GM19455 (cell line): ENCODE data around the gene GLRA2.

Experiments
- ATAC-seq: cut with Tn5 transposase; IDR thresholded peaks from one replicate; pipeline ENCODE4 v1.9.1; 2021; ENCODE audit not compliant: unreplicated experiment

The GLRA2 gene

DNA sequence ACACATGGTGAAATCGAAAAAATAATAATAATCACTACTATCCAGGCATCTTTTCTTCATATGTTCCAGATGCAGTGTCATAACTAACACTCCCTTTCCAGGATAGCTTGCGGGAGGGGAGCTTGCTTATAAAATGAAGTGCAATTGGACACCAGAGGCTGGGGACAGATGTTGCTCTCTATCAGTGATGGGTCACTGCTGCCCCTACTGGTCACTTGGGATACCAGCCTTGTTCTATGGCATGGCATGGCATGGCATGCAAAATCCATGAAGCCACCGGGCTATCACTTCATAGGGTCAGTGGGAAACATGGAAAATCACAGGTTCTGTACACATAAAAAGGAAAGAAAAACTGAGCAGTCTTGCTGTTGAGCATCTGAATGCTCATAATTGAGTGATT is 168.1 kb downstream of the GLRA2 start:
- no peak for ATAC-seq

DNA sequence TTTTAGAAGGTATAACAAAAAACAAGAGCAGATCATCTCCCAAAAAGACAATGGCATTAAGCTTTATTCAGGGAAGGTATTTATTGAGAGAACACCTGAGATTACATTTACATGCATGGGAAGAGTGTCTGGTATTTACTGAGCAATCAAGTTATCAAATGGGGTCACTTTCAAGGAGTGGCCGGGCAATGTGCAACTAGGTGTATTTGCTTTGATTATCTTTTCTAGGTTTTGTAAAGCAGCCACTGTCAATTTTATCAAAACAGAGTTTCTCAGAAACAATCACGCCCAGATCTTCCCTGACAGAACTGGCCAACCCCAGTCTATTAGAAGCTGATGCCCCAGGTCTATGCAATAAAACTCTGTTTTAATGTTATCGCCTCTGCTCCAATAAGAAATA is 169.5 kb downstream of the GLRA2 start:
- ATAC-seq = no peak

DNA sequence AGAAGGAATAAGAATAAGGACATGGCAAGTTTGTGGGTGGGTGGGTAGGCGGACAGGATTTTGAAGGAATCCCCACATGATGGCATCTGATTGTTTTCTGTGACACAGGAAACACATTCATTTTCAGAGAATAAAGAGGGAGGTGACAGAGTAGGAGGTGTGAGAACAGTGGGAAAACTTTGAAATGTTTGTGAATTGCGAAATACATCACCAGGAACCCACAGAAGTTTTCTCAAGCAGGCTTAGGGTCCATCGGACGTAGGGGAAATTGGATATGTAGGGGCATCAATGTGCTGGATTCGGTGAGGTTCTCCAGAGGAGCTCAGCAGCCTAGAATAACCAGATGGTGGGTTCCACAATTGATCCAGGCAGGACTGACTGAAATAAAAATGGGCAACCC is 171.6 kb downstream of the GLRA2 start:
- no peak for ATAC-seq

DNA sequence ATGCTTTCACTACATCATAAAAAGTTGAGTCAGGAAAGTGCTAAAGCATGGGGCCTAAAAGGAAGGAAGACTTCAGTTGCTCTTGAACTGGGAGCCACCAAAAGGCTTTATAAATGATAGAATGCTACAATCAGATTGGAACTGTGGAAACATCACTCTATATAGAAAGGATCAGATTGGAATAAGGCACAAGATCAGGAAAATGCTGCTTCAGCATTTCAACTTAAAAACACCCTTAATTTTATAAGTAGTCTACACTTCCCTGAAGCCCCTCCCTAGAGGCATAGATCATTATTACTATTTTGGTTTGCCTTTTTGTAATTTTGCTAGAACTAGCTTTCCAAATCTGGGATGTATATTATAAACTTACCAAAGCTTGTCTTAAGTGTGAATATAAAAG is 172.8 kb downstream of the GLRA2 start:
- ATAC-seq = no peak

DNA sequence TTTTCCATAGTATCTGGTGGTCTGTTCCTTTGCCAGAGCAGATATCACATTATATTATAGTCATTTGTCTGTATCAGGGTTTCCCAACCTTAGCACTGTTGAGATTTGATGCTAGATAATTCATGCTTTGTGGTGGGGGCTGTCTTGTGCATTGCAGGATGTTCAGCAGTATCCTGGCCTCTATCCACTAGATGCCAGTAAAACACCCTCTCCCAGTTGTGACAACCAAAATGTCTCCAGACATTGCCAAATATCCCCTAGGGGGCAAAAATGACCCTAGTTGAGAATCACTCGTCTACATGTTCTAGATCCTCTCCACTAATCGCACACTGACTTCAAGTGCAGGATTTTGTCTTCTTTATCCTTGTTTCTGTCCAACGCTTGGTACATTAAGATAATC is 182.8 kb downstream of the GLRA2 start:
- no peak for ATAC-seq

DNA sequence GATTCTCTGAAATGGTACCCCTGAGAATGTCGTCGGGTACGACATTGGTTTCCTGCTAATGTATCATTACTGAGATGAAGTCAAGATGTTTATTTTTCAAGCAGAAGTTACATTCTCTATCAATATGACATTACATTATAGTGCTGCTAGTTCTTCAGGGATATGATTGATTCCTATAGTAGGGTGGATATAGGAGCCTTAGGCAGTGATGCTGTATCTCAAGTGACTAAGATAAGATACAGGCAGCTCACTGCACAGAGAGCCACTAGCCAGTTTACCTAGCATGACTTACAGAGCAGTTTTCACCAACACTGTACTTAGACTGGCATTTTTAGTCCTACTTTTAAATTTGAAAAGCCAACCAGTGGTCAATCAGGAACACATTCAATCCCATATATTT is 188.6 kb downstream of the GLRA2 start:
- ATAC-seq = no peak

DNA sequence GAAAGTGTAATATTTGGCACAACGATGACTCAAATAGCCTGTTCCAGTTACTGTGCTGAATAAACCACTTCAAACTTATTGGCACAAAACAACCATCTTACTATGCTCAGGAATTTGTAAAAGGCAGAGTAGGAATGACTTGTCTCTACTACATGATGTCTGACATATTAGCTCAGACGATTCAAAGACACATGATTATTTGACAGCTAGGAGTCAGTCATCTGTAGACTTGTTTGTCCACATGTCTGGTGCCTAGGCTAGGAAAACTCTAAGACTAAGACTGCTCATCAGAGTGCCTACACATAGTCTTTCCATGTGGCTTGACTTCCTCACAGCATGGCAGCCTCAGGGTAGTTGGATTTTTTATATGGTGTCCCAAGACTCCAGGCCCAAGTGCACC is 189.1 kb downstream of the GLRA2 start:
- no peak for ATAC-seq

DNA sequence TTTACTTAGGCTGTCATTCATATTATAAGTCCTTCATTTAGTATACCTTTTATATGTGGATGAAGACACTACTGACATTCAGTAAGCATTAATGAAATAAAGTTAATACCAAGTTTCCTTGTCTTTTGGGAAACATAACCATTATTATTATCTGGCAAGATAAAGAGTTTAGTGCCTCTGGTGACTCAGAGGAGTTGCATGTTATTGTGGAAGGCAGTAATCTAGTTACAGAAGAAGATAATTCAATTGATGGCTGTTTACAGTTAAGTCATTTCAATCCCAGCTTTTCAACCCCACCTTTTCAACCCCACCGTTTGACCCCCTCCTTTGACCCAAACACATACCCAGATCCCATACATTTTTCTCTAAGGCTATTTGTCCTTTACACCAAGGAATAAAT is 199.7 kb downstream of the GLRA2 start:
- ATAC-seq = no peak

DNA sequence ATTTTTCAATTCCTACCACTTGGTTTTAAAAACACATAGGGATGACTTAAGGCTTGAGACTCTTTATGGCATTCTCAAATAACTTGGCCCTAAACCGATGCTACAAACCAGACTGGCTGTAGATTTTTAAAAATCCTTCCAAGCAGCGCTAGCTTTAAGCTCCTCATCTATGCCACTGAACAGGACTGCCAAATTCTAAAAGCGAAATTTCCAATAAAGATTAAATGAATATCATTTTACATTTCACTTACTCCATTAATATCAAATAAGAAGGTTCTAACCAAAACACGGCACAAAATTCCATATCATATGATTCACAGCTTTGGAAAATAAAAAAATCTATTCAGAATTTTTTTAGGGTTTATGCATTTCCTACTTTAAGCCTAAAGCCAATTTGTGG is 209.3 kb downstream of the GLRA2 start:
- ATAC-seq = no peak

DNA sequence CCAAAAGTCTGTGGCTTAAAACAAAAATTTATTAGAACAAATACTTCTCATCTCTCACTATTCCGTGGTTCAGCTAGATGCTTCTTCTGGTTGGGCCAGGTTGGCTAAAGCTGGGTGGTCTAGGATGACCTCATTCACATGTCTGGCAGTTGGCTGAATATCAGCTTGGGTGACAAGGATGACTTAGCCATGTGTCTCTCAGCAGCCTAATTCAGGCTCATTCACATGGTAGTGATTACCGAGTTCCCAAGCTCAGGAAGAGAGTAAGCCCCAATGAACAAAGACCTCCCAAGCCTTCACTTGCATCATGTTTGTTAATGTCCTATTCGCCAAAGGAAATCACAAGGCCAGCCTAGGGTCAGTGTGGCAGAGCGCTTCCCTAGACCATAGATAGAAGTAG is 224.1 kb downstream of the GLRA2 start:
- no peak for ATAC-seq

DNA sequence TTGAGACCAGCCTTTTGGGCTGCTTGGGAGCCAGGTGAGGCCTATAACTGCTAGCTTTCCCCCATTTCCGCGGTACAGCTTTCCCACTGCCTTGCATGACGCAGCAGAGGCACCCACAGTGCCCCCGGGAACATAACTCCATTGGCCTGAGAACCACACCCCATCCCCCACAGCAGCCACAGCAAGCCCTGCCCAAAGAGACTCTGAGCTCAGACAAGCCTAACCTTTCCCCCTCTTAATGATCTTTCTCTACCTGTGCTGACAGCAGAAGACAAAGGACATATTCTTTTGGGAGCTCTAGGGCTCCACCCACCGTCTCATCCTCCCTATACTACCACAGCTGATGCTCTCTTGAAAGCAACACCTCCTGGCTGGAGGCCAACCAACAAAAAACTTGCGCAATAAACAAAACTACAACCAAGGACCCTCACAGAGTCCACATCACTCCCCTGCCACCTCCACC is 228.7 kb downstream of the GLRA2 start:
- no peak for ATAC-seq

DNA sequence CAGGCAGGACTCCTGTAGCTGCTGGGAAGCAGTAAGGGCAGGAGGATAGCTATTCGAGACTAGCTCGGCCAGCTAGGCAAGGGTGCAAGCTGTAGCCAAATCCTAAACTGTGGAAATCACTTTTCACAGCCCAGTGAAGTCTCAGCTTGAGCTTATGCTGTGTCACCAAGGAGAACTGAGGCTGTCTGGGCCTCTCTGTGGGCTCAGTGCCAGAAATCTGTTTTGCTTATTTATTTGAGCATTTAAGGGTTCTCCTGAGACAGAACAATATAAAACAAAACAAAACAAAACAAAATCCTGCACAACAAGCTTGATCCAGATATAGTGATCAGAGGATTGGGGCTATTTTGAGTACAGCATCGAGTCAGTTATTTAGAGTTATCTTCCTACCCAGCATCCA is 246.1 kb downstream of the GLRA2 start:
- no peak for ATAC-seq

DNA sequence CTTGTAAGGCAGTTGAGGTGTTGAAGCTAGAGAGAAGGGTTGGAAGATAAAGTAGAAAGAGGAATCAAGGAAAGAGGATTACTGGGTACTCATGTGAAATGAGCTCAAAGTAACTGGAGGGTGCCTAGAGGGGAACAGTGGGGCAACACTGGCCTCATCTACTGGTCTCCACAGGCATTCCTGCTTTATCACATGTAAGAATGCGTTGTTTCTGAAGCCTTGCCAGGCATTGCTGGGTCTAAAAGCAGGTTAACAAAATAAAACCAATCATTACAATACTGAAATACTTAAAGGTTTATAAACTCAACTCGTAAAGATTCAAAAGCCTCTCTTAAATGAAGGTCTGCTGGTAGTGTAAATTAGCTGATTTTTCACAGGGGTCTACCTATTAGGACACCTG is 247.6 kb downstream of the GLRA2 start:
- no peak for ATAC-seq

DNA sequence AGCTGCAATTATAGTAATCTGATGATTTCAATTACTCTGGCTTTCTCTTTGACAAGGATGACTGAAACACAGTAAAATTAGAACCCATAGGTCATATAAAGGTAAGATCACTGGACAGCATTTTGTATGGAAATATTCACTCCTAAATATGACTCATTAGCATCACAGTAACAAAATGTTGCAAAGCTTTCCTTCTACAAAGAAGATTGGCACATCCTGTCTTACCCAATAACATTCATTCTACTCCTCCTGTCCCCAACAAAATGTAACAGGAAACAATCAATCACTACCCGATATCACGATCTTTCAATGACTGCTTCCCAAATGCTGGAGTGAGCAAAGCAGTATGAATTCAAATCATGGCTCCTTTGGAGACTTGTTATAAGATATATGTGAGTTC is 248.2 kb downstream of the GLRA2 start:
- ATAC-seq = no peak

DNA sequence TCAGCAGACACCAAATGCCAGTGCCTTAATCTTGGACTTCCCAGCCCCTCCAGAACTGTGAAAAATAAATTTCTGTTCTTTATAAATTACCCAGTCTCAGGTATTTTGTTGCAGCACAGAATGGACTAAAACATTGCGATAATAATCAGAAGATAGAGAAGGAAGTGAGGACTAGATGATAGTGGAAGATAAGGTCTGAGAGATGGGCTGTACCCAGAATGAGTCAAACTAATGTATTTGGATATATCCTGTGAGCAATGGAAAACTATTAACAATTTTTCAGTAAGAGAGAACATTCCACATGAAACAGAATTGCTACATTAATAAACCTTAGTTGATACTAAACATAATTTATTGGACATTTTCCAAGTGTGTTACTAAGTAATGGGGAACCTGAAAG is 250.2 kb downstream of the GLRA2 start:
- no peak for ATAC-seq
